ENCODE measurements around the gene MEGF8.
"Not testable (repeated sequence)": the region's sequence is repeated elsewhere in the genome, so short reads cannot be mapped to it uniquely, and the experiment has no call there.

The MEGF8 gene

DNA sequence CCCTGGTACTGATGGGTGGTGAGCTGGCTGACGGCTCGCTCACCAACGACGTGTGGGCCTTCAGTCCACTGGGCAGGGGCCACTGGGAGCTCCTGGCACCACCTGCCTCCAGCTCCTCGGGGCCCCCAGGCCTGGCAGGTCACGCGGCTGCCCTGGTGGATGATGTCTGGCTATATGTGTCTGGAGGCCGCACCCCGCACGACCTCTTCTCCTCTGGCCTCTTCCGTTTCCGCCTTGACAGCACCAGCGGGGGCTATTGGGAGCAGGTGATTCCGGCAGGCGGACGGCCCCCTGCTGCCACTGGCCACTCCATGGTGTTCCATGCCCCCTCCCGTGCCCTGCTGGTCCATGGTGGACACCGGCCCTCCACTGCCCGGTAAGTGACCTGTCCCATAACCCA, 10.5 kb downstream of the MEGF8 start:
- no peak for TF ChIP-seq POLR2A (IDR thresholded peaks at IDR 0.05; ENCODE audit: low read depth, low read length)
- DNase-seq (ENCODE audit: insufficient read length, low spot score): no peak
- no peak for FAIRE-seq

DNA sequence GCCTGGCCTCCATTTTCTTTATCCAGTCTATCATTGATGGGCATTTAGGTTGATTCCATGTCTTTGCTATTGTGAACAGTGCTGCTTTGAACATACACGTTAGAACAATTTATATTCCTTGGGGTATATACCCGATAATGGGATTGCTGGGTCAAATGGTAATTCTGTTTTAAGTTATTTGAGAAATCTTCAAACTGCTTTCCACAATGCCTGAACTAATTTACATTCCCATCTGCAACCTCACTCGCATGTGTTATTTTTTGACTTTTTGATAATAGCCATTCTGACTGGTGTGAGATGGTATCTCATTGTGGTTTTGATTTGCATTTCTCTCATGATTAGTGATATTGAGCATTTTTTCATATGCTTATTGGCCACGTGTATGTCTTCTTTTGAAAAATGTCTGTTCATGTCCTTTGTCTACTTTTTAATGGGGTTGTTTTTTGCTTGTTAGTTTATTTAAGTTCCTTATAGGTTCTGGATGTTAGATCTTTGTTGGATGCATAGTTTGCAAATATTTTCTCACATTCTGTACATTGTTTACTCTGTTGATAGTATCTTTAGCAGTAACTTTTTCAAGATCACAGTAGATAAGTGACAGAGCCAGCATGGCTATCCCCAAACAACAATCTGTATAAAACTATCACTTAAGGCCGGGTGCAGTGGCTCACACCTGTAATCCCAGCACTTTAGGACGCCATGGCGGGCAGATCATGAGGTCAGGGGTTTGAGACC, 13.9 kb downstream of the MEGF8 start:
- not testable (repeated sequence) for FAIRE-seq; DNase-seq (ENCODE audit: insufficient read length, low spot score)

DNA sequence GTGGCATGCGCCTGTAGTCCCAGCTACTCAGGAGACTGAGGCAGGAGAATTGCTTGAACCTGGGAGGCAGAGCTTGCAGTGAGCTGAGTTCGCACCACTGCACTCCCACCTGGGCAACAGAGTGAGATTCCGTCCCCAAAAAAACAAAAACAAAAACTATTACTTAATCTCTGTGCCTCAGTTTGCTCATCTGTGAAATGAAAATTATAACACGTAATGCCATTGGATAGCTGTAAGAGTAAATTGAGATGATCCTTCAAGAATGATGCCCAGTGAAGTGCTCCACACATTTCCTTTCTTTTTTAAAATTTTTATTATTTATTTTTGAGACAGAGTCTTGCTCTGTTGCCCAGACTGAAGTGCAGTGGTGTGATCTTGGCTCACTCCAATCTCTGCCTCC, 14.5 kb downstream of the MEGF8 start:
- not testable (repeated sequence) for FAIRE-seq; DNase-seq (ENCODE audit: insufficient read length, low spot score)

DNA sequence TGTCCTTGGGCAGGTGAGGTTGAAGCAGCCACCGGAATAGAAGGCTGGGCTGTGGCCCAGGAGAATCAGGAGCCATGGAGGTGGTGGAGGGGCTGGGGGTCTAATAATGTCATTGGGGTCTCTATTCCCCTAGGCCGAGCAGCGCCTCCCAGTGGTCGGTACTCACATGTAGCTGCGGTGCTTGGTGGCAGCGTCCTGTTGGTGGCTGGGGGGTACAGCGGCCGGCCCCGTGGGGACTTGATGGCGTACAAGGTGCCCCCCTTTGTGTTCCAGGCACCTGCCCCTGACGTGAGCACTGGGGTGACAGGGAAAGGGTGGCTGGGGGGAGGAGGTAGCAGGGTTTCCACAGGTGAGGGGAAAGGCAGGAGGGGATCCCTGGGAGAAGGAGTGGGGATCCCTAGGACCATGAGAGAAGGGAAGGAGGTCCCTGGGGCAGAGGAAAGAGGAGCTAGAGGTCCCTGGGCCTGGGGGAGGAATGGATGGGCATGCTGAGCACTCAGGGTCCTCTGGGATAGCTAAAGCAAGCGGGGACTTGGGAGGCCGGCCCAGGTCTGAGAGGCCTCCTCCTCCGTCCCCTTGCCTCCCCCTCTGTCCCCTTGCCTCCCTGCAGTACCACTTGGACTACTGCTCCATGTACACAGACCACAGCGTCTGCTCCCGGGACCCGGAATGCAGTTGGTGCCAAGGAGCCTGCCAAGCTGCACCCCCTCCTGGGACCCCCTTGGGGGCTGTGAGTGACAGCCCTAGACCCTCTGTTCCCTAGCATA, 18.1 kb downstream of the MEGF8 start:
- no peak for TF ChIP-seq POLR2A (IDR thresholded peaks at IDR 0.05; ENCODE audit: low read depth, low read length)
- no peak for FAIRE-seq
- DNase-seq (ENCODE audit: insufficient read length, low spot score): no peak

DNA sequence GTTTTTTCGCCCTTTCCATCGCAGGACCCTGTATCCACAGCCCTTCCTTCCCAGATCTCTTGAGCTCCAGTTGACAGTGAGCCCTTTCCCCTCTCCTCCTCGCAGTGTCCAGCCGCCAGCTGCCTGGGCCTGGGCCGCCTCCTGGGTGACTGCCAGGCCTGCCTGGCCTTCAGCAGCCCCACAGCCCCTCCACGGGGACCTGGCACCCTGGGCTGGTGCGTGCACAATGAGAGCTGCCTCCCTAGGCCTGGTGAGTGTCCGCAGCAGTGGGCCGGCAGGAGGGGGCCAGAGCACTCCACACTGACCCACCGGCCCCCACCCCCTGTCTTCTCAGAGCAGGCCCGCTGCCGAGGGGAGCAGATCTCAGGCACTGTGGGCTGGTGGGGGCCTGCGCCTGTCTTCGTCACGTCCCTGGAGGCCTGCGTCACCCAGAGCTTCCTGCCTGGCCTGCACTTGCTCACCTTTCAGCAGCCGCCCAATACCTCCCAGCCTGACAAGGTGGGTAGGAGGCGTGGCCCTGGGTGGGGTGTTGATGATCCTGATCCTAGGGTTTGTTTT, 19.0 kb downstream of the MEGF8 start:
- no peak for DNase-seq (ENCODE audit: insufficient read length, low spot score)
- FAIRE-seq: no peak
- TF ChIP-seq POLR2A (IDR thresholded peaks at IDR 0.05; ENCODE audit: low read depth, low read length): no peak

DNA sequence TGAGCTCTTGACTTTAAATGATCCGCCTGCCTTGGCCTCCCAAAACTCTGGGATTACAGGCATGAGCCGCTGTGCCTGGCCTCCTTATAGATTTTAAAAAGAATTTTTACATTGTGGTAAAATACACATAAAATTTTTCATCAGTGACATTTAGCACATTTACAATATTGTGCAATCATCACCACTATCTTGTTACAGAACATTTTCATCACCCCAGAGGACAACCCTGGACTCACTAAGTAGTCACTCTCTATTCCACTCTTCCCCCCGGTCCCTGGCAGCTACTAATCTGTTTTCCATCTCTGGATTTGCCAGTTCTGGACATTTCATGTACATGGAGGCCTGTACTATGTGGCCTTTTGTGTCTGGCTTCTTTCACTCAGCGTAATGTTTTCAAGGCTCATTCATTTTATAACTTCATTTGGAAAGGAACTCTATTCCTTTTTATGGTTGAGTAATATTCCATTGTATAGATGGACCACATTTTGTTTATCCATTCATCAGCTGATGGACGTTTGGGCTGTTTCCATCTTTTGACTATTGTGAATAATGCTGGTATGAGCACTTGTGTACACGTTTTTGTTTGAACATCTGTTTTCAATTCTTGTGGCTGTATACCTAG, 19.9 kb downstream of the MEGF8 start:
- no peak for DNase-seq (ENCODE audit: insufficient read length, low spot score)
- FAIRE-seq: no peak
- TF ChIP-seq POLR2A (IDR thresholded peaks at IDR 0.05; ENCODE audit: low read depth, low read length): no peak

DNA sequence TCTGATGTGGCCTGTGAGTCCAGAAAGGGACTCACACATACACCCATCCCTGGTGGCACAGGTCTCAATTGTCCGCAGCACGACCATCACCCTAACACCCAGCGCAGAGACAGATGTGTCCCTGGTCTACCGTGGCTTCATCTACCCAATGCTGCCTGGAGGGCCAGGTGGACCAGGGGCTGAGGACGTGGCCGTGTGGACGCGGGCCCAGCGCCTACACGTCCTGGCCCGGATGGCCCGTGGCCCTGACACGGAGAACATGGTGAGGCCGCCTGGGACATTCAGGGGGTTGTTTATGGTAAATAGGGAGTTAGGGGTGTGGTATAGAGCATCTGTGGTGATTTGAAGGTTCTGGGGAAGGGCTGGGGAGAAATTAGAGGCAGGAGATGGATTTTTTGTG, 22.8 kb downstream of the MEGF8 start:
- no peak for TF ChIP-seq POLR2A (IDR thresholded peaks at IDR 0.05; ENCODE audit: low read depth, low read length)
- DNase-seq (ENCODE audit: insufficient read length, low spot score) (no peak), FAIRE-seq (no peak)

DNA sequence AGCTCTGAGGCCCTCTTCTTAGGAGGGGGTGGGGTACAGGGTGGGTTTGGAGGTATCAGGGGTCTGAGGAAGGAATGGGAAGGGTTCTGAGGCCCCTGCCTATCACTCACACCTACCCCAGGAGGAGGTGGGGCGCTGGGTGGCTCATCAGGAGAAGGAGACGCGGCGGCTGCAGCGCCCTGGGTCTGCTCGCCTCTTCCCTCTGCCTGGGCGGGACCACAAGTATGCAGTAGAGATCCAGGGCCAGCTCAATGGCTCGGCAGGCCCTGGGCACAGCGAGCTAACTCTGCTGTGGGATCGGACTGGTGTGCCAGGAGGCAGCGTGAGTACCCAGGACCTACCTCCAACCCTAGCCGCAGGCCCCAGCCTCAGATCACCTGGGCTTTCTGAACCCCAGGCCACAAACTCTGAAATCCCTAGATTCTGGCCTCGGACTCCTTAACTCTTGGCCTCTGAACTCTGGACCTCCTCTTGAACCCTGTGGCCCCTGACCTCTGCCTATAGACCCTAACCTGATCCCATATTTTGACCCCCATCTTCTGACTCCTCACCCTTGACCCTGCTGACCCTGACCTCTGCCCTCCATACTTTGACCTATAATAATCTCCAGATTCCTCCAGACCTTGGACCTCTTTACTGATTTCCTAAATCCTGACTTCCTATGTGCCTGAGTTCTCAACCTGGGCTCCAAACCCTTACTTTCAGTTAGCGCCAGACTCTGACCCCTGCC, 24.1 kb downstream of the MEGF8 start:
- DNase-seq (ENCODE audit: insufficient read length, low spot score): no peak
- FAIRE-seq: no peak
- no peak for TF ChIP-seq POLR2A (IDR thresholded peaks at IDR 0.05; ENCODE audit: low read depth, low read length)

DNA sequence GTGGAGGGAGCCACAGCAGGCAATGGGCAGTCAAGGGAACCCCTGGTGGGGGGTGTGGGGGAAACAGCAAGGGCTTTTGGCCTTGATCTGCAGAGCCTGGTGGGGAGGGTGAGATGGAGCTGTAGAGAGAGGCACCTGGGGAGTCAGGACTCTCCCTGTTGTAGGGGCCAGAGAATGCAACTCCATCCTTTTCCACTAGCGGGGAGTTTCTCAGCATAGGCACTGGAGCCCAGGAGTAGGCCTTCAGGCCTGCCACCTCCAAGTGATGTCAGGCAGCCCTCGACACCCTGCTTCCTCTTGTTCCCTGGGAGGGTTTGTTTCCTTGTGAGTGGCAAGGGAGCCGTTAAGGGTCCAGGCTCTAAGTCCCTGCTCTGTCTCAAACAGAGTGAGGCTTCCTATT, 25.0 kb downstream of the MEGF8 start:
- no peak for TF ChIP-seq POLR2A (IDR thresholded peaks at IDR 0.05; ENCODE audit: low read depth, low read length)
- FAIRE-seq (no peak), DNase-seq (ENCODE audit: insufficient read length, low spot score) (no peak)

DNA sequence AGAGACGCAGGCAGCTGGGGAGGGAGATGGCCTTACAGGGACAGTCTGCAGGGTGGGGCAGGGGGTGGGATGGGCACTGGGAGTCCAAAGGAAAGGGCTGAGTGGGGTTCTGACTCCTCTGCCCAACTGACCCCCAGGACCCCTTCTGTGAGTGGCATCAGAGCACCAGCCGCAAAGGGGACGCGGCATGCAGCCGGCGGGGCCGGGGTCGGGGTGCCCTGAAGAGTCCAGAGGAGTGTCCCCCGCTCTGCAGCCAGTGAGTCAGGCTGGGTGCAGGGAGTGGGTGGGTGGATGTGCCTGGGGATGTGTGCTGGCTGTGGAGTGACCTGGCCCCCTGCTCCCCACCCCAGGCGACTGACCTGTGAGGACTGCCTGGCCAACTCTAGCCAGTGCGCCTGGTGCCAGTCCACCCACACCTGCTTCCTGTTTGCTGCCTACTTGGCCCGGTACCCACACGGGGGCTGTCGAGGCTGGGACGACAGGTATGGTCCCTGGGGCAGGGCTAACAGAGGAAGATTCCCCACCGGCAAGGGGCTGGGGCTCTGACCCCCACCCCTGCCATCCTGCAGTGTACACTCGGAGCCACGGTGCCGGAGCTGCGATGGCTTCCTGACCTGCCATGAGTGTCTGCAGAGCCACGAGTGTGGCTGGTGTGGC, 25.8 kb downstream of the MEGF8 start:
- TF ChIP-seq POLR2A (IDR thresholded peaks at IDR 0.05; ENCODE audit: low read depth, low read length): no peak
- FAIRE-seq: no peak

DNA sequence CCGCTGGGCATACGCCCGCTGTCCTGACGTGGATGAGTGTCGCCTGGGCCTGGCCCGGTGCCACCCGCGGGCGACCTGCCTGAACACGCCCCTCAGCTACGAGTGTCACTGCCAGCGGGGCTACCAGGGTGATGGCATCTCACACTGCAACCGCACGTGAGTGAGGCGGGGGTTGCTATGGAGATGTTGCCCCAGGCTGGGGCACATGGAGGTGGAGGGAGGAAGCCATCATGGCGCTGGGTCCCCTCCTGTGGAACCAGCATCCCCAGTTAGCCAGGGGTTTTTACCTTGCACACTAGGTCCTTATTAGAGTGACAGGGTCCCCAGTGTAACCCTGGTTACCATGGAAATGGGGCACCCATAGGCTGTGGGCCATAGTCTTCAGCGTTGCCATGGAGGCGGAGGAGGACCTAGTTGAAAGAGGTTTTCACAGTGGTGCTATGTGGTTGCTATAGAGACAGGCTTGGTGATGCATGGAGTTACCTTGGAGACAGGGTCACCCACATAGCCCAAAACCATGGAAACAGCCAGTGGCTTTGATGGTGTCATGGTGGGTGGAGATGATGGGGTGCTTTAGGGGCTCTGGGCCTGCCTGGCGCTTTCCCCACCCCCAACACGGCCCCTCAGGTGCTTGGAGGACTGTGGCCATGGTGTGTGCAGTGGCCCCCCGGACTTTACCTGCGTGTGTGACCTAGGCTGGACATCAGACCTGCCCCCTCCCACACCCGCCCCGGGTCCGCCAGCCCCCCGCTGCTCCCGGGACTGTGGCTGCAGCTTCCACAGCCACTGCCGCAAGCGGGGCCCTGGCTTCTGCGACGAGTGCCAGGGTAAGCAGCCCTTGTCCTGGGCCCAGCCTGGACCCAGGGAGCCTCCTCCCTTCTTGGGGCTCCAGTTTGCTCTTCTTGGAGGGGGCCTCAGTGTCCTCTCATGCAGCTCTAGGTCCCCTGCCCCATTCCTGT, 27.1 kb downstream of the MEGF8 start:
- TF ChIP-seq POLR2A (IDR thresholded peaks at IDR 0.05; ENCODE audit: low read depth, low read length): no peak
- FAIRE-seq: no peak
- DNase-seq (ENCODE audit: insufficient read length, low spot score): no peak

More for the DNA sequence above, 25.8 kb downstream of the MEGF8 start:
- no peak for DNase-seq (ENCODE audit: insufficient read length, low spot score)

DNA sequence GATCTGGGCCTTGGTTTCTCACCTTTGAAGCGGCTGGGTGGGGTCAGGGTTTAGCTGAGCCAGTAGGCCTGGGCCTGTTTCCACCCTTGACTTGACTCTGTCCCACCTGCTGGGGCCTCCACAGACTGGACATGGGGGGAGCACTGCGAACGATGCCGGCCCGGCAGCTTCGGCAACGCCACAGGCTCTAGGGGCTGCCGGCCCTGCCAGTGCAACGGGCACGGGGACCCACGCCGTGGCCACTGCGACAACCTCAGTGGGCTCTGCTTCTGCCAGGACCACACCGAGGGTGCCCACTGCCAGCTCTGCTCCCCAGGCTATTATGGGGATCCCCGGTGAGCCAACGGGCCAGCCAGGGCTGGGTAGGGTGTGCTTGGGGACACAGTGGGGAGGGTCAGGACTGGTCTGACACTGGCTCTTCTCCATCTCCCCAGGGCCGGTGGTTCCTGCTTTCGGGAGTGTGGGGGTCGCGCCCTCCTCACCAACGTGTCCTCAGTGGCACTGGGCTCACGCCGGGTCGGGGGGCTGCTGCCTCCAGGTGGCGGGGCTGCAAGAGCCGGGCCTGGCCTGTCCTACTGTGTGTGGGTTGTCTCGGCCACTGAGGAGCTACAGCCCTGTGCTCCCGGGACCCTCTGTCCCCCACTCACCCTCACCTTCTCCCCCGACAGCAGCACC, 28.0 kb downstream of the MEGF8 start:
- no peak for DNase-seq (ENCODE audit: insufficient read length, low spot score)
- no peak for TF ChIP-seq POLR2A (IDR thresholded peaks at IDR 0.05; ENCODE audit: low read depth, low read length)
- no peak for FAIRE-seq

All from H54 (cell line).